ENCODE measurements around the gene PPP2R1A.

DNA sequence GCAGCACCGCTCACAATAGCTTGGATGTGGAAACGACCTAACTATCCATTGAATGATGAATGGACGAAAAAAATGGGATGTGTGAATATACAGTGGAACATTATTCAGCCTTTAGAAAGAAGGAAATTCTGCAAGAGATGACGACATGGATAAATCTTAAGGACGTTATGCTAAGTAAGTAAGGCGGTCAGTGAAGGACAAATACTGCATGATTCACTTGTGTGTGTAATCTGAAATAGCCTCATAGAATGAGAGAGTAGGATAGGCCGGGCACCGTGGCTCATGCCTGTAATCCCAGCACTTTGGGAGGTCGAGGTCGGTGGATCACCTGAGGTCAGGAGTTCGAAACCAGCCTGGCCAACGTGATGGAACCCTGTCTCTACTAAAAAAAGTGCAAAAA is 54.2 kb downstream of the PPP2R1A start:
- TF ChIP-seq CTCF (IDR thresholded peaks at IDR 0.05): no peak
- no peak for TF ChIP-seq POLR2A (IDR thresholded peaks at IDR 0.05)
